Small intestine (tissue), 16 donors: ENCODE data around the gene C11orf21. TPM values are rescaled to one million over a fixed set of nuclear protein-coding genes. Genes with fewer than 3 reads are reported as not detected.

ENCODE experiments used
- DNase-seq, 2 donors: peaks; one replicate each; pipeline versions ENCODE4 v3.0.0 to v3.0.0-alpha.2; 2013
- FAIRE-seq: peaks from 2 replicates; lab custom pipeline; 2012; peaks lifted over from hg19 to GRCh38; lab: Jason Lieb, UNC
- H3K27ac ChIP-seq, 3 donors: one replicate each; pipeline ENCODE4 v1.5.1; 2013; ENCODE audit warnings: low read length in 2 of 3, mild to moderate bottlenecking in 2 of 3, control low read depth in 1 of 3, inconsistent platforms in 1 of 3, low read depth in 1 of 3, moderate library complexity in 1 of 3
- H3K27me3 ChIP-seq, 3 donors: one replicate each; pipeline ENCODE4 v1.6.1; 2013; ENCODE audit warnings: low read length in 3 of 3, inconsistent platforms in 1 of 3; ENCODE audit not compliant: control insufficient read depth in 3 of 3, insufficient read depth in 3 of 3
- H3K36me3 ChIP-seq, 3 donors: one replicate each; pipeline ENCODE4 v1.6.1; 2013; ENCODE audit warnings: low read length in 3 of 3, inconsistent platforms in 1 of 3, low read depth in 1 of 3, mild to moderate bottlenecking in 1 of 3, moderate library complexity in 1 of 3; ENCODE audit not compliant: control insufficient read depth in 3 of 3, insufficient read depth in 2 of 3
- H3K4me1 ChIP-seq, 3 donors: one replicate each; pipeline ENCODE4 v1.6.1; 2013; ENCODE audit warnings: low read length in 2 of 3, inconsistent platforms in 1 of 3, low read depth in 1 of 3, mild to moderate bottlenecking in 1 of 3, moderate library complexity in 1 of 3; ENCODE audit not compliant: control insufficient read depth in 3 of 3, insufficient read depth in 2 of 3
- H3K4me3 ChIP-seq, 3 donors: one replicate each; pipeline ENCODE4 v1.5.1; 2013; ENCODE audit warnings: low read length in 3 of 3, control low read depth in 1 of 3, inconsistent platforms in 1 of 3, low read depth in 1 of 3, mild to moderate bottlenecking in 1 of 3, moderate library complexity in 1 of 3
- H3K9me3 ChIP-seq, 2 donors: one replicate each; pipeline ENCODE4 v1.6.1; 2013; ENCODE audit warnings: low read depth in 1 of 2, low read length in 1 of 2; ENCODE audit not compliant: control insufficient read depth in 2 of 2, insufficient read depth in 1 of 2
- WGBS, 3 donors: extraction: QIAGEN DNeasy Blood & Tissue Kit; methylation state at CpG; one replicate each; pipeline ENCODE4 v1.1.7; 2013; 5-methylcytosine and 5-hydroxymethylcytosine counted together
- long read RNA-seq, 10 donors: transcript quantifications; one replicate each; lab custom pipeline, GENCODE V29; 2026
- polyA plus RNA-seq, 4 donors: library from polyadenylated mRNA; stranded (reverse) in 3 of 4; unstranded in 1 of 4; fragments of 200-250 nt in 3 of 4; fragments of 120-200 nt in 1 of 4; gene quantifications; one replicate each; pipeline versions ENCODE4 v1.2.1 to v1.2.3, GENCODE V29; 2013
- donor health status: healthy with polysubstance abuse.
- donor health status: control.
- donor health status: control.
- donor health status: Bipolar disorder and iron deficiency.
- donor health status: healthy.

The C11orf21 gene
- 10 to 100 TPM in 1 of 4 donors, under 1 TPM in 2, not detected in 1; 0.22 to 12.2 (median 0.58) TPM for polyA plus RNA-seq
- long read RNA-seq, donor 1: 0 reads
- long read RNA-seq, donor 2, partial matches to known transcripts: 5 of 5 reads
- long read RNA-seq, donor 2, other reads (novel, unspliced or antisense): 0 of 5 reads
- long read RNA-seq, donor 3, partial matches to known transcripts: 0 of 1 reads
- long read RNA-seq, donor 3, other reads (novel, unspliced or antisense): 0 of 1 reads
- long read RNA-seq, donor 4: 0 reads
- long read RNA-seq, donor 5, partial matches to known transcripts: 0 of 1 reads
- long read RNA-seq, donor 5, other reads (novel, unspliced or antisense): 0 of 1 reads
- long read RNA-seq, donor 6, partial matches to known transcripts: 0 of 1 reads
- long read RNA-seq, donor 6, other reads (novel, unspliced or antisense): 0 of 1 reads
- long read RNA-seq, donor 7: 0 reads
- long read RNA-seq, donor 8: 0 reads
- long read RNA-seq, donor 9: 0 reads
- long read RNA-seq, donor 10: 0 reads

DNA sequence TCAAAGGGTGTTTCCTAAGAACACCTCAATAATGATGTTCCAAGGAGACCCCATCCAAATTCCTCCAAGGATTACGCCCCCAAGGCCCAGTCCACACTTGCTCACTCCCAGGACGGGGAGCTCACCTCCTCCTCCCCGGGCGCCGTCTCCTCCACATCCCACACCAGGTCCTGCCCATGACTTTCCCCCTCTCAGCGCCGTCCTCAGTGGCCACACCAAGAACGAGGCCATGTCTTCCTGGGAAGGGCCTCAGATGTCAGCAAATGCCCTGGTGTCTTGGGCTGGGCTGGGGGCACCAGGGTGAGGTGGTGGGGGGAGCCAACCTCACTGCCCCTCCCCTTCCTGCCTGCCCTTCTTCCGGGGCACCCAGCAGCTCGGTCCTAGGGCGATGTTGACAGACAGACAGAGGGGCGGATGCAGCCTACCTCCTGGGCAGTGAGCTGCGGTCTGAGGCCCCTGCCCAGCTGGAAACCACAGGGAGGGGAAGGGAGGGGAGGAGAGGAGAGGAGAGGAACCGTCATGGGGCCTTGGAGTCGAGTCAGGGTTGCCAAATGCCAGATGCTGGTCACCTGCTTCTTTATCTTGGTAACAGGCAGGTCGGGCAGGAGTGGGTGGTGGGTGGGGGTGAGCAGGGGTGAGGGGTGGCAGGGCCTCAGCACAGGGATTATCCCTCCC is at the start of gene C11orf21, which contains the start of gene TSPAN32:
Gene C11orf21 (minus strand): TSS at position 288 of the 675 bp plus-strand sequence. CDS start 110 bp downstream, at position 178.
Gene TSPAN32 (plus strand): TSS at position 383 of the 675 bp plus-strand sequence. CDS start 137 bp downstream, at position 520.
- H3K36me3 ChIP-seq: peaks cover 0 to 10% (median 0%) of the 10 kb centered on the region in 3 donors
- DNase-seq: peak; percentile 18 to 58
- no peaks in the 10 kb centered on the region for H3K9me3 ChIP-seq
- H3K27me3 ChIP-seq: no peaks in the 10 kb centered on the region
- 43 to 58% (median 48%) methylated on average over 16 of the region's 16 CpGs for WGBS, 3 donors
- peaks cover 0 to 76% (median 0%) of the 10 kb centered on the region in 3 donors for H3K4me1 ChIP-seq
- FAIRE-seq: no peak
- peak within 1 kb of the TSS in 1 of 3 donors; percentile 20 for H3K4me3 ChIP-seq
- H3K27ac ChIP-seq: peak within 1 kb of the TSS; percentile 17 to 95 (median 77)

DNA sequence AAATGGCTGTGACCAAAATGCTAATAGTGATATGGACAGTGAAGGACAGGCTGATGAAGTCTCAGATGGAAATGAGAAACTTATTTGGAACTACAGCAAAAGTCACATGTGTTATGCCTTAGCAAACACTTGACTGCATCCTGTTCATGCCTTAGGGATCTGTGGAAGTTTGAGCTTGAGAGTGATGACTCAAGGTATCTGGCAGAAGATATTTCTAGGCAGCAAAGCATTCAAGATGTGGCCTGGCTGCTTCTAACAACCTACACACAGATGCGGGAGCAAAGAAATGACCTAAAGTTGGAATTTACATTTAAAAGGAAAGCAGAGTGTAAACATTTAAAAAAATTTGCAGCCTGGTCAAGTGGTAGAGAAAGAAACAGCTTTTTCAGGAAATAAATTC is 47.3 kb upstream of the C11orf21 start:
- 88 to 94% (median 92%) methylated on average over 1 of the region's 1 CpG for WGBS, 3 donors
- Histone ChIP-seq H3K36me3 (no peaks in the 10 kb centered on the region), H3K27ac (no peak overlapping the region), H3K4me1 (no peaks in the 10 kb centered on the region), H3K27me3 (peaks cover 0 to 4% (median 0%) of the 10 kb centered on the region in 3 donors), H3K9me3 (peaks cover 0 to 26% of the 10 kb centered on the region in 2 donors), H3K4me3 (no peak overlapping the region)
- DNase-seq (no peak), FAIRE-seq (no peak)

DNA sequence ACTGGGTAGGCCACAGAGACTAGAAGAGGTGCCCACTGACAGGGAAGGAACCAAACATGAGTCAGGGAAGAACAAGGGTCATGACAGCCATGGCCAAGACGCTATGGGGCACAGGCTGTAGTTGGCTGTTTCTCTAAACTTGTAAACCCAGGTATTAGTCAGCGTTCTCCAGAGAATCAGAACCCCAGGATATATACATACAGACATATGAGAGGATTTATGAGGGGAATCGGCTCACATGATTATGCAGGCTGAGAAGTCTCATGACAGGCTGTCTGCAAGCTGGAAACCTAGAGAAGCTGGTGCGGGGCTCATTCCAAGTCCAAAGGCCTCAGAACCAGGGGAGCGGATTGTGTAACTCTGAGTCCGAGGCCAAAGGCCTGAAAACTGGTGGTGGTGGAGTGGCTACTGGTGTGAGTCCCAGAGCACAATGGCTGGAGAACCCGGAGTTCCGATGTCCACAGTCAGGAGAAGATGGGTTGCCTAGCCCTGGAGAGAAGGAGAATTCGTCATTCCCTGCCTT is 45.7 kb upstream of the C11orf21 start:
- Histone ChIP-seq H3K9me3 (peaks cover 0 to 26% of the 10 kb centered on the region in 2 donors), H3K27ac (peak overlapping the region in 1 of 3 donors; percentile 52), H3K27me3 (peaks cover 0 to 4% (median 0%) of the 10 kb centered on the region in 3 donors), H3K4me1 (no peaks in the 10 kb centered on the region), H3K4me3 (no peak overlapping the region), H3K36me3 (no peaks in the 10 kb centered on the region)
- FAIRE-seq: no peak
- WGBS, 3 donors: 74 to 89% (median 75%) methylated on average over 9 of the region's 9 CpGs
- DNase-seq: peak in 1 of 2 donors; percentile 54

DNA sequence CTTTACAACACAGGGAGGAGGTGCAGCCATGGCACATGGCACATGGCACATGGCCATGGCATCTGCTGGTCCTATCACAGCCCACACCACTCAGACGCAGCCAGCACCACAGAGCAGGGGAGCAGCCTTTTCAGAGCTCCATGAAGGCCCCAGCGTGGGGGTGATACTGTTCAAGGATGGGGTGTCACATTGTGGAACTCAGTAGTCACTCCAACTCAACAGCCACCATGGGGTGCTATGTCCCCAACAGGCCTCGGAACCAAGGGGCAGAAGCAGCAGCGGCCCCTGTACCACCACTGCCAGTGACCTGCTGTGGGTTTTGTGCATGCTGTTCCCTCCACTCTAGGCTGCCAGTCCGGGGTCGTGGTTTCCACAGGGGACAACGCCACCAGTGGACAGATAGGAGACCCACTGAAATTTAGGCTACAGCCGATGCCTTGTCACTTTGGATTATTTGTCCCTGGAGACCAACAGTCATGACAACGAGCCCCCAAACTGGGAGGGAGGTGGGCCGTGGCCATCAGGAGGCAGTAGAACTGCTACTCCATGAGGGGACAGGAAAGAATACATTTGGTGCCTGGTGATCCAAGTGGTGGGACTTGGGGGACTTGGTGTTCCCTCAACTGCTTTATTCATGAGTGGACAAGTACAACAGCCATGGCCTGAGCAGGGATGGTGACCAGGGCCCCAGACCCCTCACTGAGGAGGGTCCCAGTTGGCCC is 45.0 kb upstream of the C11orf21 start:
- Histone ChIP-seq H3K4me3 (no peak overlapping the region), H3K9me3 (peaks cover 0 to 26% of the 10 kb centered on the region in 2 donors), H3K36me3 (no peaks in the 10 kb centered on the region), H3K4me1 (no peaks in the 10 kb centered on the region), H3K27ac (peak overlapping the region in 1 of 3 donors; percentile 52), H3K27me3 (peaks cover 0 to 4% (median 0%) of the 10 kb centered on the region in 3 donors)
- WGBS, 3 donors: 80 to 85% (median 80%) methylated on average over 10 of the region's 10 CpGs
- no peak for FAIRE-seq
- DNase-seq: no peak

DNA sequence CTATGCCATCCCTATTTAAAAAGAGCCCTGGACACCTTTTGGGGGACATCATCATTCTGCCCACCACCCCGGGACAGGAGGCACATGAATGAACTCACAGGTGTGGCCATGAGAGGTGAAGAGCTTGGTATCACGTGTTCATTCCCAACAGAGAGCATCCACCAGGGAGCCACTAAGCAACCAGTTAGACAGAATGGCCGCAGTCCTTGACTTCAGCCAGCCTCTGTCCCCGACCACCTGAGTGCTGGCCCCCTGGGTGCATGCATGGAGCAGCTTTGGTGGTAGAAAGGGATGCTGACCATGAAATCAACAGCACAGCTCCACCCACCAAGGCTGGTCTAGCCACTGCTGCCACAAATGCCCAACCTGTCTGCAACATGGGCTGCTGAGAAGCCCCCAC is 44.3 kb upstream of the C11orf21 start:
- H3K4me3 ChIP-seq: no peak overlapping the region
- H3K27ac ChIP-seq: no peak overlapping the region
- H3K9me3 ChIP-seq: peaks cover 0 to 26% of the 10 kb centered on the region in 2 donors
- H3K4me1 ChIP-seq: no peaks in the 10 kb centered on the region
- H3K36me3 ChIP-seq: no peaks in the 10 kb centered on the region
- FAIRE-seq (no peak), DNase-seq (no peak)
- WGBS, 3 donors: 61 to 83% (median 67%) methylated on average over 4 of the region's 4 CpGs
- H3K27me3 ChIP-seq: peaks cover 0 to 4% (median 0%) of the 10 kb centered on the region in 3 donors

DNA sequence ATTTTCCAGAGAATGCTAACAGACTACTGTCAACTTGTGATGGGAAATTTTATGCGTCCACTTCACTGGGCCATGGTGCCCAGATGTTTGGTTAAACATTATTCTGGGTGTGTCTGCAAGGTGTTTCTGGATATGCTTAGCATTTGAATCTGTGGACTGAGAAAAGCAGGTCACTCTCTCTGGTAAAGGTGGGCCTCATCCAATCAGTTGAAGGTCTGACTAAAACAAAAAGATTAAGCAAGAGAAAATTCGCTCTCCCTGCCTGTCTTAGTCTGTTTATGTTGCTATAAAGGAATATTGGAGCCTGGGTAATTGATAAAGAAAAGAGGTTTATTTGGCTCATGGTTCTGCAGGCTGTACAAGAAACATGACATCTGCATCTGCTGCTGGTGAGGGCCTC is 43.3 kb upstream of the C11orf21 start:
- DNase-seq (no peak), FAIRE-seq (no peak)
- Histone ChIP-seq H3K27ac (no peak overlapping the region), H3K4me1 (no peaks in the 10 kb centered on the region), H3K27me3 (peaks cover 0 to 4% (median 0%) of the 10 kb centered on the region in 3 donors), H3K36me3 (no peaks in the 10 kb centered on the region), H3K4me3 (no peak overlapping the region), H3K9me3 (peaks cover 0 to 26% of the 10 kb centered on the region in 2 donors)
- 44 to 80% (median 61%) methylated on average over 2 of the region's 2 CpGs for WGBS, 3 donors

DNA sequence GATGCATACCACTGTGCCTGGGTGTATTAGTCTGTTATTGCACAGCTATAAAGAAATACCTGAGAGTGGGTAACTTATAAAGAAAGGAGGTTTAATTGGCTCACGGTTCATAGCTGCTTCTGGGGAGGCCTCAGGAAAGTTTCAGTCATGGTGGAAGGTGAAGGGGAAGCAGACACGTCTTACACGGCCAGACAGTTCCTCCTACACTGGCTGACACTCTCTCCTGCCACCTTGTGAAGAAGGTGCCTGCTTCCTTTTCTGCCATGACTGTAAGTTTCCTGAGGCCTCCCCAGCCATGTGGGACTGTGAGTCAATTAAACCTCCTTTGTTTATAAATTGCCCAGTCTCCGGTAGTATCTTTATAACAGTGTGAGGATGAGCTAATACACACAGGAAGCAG is 41.8 kb upstream of the C11orf21 start:
- no peak for FAIRE-seq
- Histone ChIP-seq H3K36me3 (no peaks in the 10 kb centered on the region), H3K4me3 (no peak overlapping the region), H3K27me3 (no peaks in the 10 kb centered on the region), H3K9me3 (peaks cover 0 to 13% of the 10 kb centered on the region in 2 donors), H3K27ac (no peak overlapping the region), H3K4me1 (no peaks in the 10 kb centered on the region)
- no peak for DNase-seq
- 75 to 81% (median 75%) methylated on average over 4 of the region's 4 CpGs for WGBS, 3 donors
